IPS-20b (cell line): ENCODE measurements around the gene FIGN.

Source experiments
- H3K27ac ChIP-seq: one replicate; pipeline ENCODE4 v1.5.1; 2013; ENCODE audit warnings: low read length
- H3K27me3 ChIP-seq: 2 replicates; pipeline ENCODE4 v1.6.1; 2013; ENCODE audit warnings: mild to moderate bottlenecking, low read length, inconsistent platforms; ENCODE audit not compliant: insufficient read depth
- H3K36me3 ChIP-seq: 2 replicates; pipeline ENCODE4 v1.6.1; 2013; ENCODE audit warnings: low read depth, mild to moderate bottlenecking, inconsistent platforms, low read length, moderate library complexity; ENCODE audit not compliant: insufficient read depth
- H3K4me1 ChIP-seq: 2 replicates; pipeline ENCODE4 v1.6.1; 2013; ENCODE audit warnings: mild to moderate bottlenecking, control low read depth, inconsistent platforms, low read length, moderate library complexity; ENCODE audit not compliant: insufficient read depth
- H3K4me3 ChIP-seq: 2 replicates; pipeline ENCODE4 v1.5.1; 2013; ENCODE audit warnings: mild to moderate bottlenecking, low read length, inconsistent platforms
- H3K9ac ChIP-seq: 2 replicates; pipeline ENCODE4 v1.6.1; 2013; ENCODE audit warnings: low read depth, mild to moderate bottlenecking, inconsistent platforms, low read length, moderate library complexity
- H3K9me3 ChIP-seq: 2 replicates; pipeline ENCODE4 v1.6.1; 2013; ENCODE audit warnings: mild to moderate bottlenecking, low read depth, low read length, inconsistent platforms; ENCODE audit not compliant: insufficient read depth

FIGN gene

GRCh38 chr2:163759013-163759412, 23.2 kb upstream of the FIGN start:
- Histone ChIP-seq H3K27me3 (no peaks in the 10 kb centered on the region), H3K9ac (no peak overlapping the region), H3K36me3 (no peaks in the 10 kb centered on the region), H3K27ac (no peak overlapping the region), H3K4me3 (no peak overlapping the region), H3K4me1 (no peaks in the 10 kb centered on the region), H3K9me3 (no peaks in the 10 kb centered on the region)

DNA sequence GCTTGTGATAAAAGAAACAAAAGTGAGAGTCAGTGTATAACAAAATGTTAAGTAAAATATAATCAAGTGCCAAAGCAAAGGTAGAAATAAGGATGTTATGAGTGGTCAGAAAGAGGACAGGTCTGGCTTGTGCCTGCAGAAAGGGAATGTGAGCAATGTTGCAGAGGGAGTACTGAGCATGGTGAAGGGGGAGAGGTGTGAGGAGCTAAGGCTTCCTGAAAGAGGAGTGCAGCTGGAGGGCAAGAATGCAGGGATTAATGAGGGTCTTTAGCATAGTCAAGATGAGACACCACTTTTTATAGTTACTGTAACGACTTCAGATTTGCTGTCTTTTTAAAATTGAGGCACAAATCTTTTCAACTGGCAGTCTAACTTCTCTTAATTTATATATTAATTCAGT, 22.0 kb upstream of the FIGN start:
- no peaks in the 10 kb centered on the region for H3K9me3 ChIP-seq
- H3K9ac ChIP-seq: no peak overlapping the region
- H3K4me1 ChIP-seq: no peaks in the 10 kb centered on the region
- no peaks in the 10 kb centered on the region for H3K27me3 ChIP-seq
- no peak overlapping the region for H3K27ac ChIP-seq
- H3K36me3 ChIP-seq: no peaks in the 10 kb centered on the region
- H3K4me3 ChIP-seq: no peak overlapping the region

- H3K4me1 ChIP-seq: peaks cover 5% of the 10 kb centered on the region; the same call in 1 of the 2 replicates
- no peak overlapping the region for H3K4me3 ChIP-seq
- no peak overlapping the region for H3K9ac ChIP-seq
- H3K27ac ChIP-seq: no peak overlapping the region
- H3K36me3 ChIP-seq: no peaks in the 10 kb centered on the region
- no peaks in the 10 kb centered on the region for H3K9me3 ChIP-seq
- no peaks in the 10 kb centered on the region for H3K27me3 ChIP-seq
Measured at GRCh38 chr2:163756588-163756987, 20.8 kb upstream of the FIGN start.

DNA sequence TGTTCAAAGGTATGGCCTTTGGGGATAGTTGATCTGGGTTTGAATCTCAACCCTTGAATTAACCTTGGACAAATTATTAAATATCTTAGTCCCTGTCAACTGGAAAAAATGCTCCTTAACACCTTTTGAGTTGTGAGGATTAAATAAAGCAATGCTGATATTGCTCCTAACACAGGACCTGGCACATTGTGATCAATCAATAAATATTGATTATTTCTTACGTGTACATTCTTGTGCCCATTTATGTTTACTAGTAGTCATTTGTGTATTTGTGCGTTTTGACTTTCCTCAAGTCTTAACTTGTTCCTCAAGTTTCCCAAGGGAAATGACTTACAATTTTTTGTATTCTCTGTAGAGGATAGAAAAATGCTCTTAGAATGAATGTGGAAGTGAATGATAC, 19.6 kb upstream of the FIGN start:
- H3K9me3 ChIP-seq: no peaks in the 10 kb centered on the region

GRCh38 chr2:163753726-163754125, 17.9 kb upstream of the FIGN start:
- peaks cover 5% of the 10 kb centered on the region; the same call in 1 of the 2 replicates for H3K4me1 ChIP-seq
- H3K9me3 ChIP-seq: no peaks in the 10 kb centered on the region
- no peak overlapping the region for H3K4me3 ChIP-seq
- no peaks in the 10 kb centered on the region for H3K27me3 ChIP-seq
- no peaks in the 10 kb centered on the region for H3K36me3 ChIP-seq
- no peak overlapping the region for H3K9ac ChIP-seq
- no peak overlapping the region for H3K27ac ChIP-seq

More for the DNA sequence above, 19.6 kb upstream of the FIGN start:
- no peaks in the 10 kb centered on the region for H3K27me3 ChIP-seq
- H3K4me1 ChIP-seq: peaks cover 5% of the 10 kb centered on the region; the same call in 1 of the 2 replicates
- H3K36me3 ChIP-seq: no peaks in the 10 kb centered on the region
- no peak overlapping the region for H3K9ac ChIP-seq
- H3K4me3 ChIP-seq: no peak overlapping the region
- H3K27ac ChIP-seq: no peak overlapping the region

- no peaks in the 10 kb centered on the region for H3K27me3 ChIP-seq
- no peak overlapping the region for H3K9ac ChIP-seq
- H3K4me3 ChIP-seq: no peak overlapping the region
- H3K27ac ChIP-seq: no peak overlapping the region
- H3K9me3 ChIP-seq: no peaks in the 10 kb centered on the region
- no peaks in the 10 kb centered on the region for H3K36me3 ChIP-seq
- H3K4me1 ChIP-seq: peaks cover 5% of the 10 kb centered on the region; the same call in 1 of the 2 replicates
Measured at GRCh38 chr2:163752267-163752666, 16.5 kb upstream of the FIGN start.

GRCh38 chr2:163751696-163752095, 15.9 kb upstream of the FIGN start:
- H3K9ac ChIP-seq: no peak overlapping the region
- peaks cover 5% of the 10 kb centered on the region; the same call in 1 of the 2 replicates for H3K4me1 ChIP-seq
- no peak overlapping the region for H3K27ac ChIP-seq

DNA sequence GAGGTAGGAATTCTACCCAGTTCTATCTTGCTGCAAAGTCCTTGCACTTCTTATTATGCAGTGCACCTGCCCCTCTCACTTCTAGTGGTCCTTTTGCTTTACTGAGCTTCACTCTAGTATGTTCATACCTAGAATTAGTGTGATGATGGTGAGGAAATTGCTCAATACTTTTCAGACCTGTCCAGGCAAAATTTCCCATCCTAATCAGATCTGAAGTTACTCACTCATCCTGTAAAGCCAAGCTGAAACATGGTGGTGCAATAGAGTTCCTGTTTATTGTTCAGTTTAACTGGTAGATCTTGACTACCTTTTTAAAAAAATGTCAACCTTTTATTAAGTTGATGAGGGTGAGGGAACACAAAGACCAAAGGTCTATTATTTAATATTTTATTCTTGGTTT, 12.6 kb upstream of the FIGN start:
- peaks cover 5% of the 10 kb centered on the region; the same call in 1 of the 2 replicates for H3K4me1 ChIP-seq
- H3K36me3 ChIP-seq: no peaks in the 10 kb centered on the region
- no peaks in the 10 kb centered on the region for H3K9me3 ChIP-seq
- no peaks in the 10 kb centered on the region for H3K27me3 ChIP-seq
- no peak overlapping the region for H3K9ac ChIP-seq
- H3K27ac ChIP-seq: no peak overlapping the region
- no peak overlapping the region for H3K4me3 ChIP-seq

More at GRCh38 chr2:163751696-163752095, 15.9 kb upstream of the FIGN start:
- H3K4me3 ChIP-seq: no peak overlapping the region
- no peaks in the 10 kb centered on the region for H3K9me3 ChIP-seq
- no peaks in the 10 kb centered on the region for H3K36me3 ChIP-seq
- H3K27me3 ChIP-seq: no peaks in the 10 kb centered on the region

DNA sequence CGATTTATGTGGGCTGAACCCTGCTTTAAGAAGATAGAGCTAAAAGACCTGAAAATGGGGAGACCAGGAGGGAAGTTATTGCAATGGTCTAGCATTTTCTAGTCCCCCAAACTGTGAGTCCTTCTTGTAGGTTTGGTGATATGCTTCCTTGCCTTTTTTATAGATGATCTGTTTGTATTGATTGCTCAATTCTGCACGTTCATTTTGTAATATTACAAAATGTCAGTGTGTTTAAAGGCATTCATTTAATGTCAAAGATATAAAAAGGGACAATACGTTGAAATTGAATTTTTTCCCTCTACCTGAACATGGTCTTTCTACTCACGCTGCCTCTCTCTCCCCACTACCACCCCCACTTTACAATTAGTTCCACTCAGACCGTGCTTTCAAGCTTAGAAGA, 5.6 kb upstream of the FIGN start:
- Histone ChIP-seq H3K27me3 (no peaks in the 10 kb centered on the region), H3K9ac (no peak overlapping the region), H3K9me3 (no peaks in the 10 kb centered on the region), H3K36me3 (no peaks in the 10 kb centered on the region), H3K27ac (no peak overlapping the region), H3K4me3 (no peak overlapping the region), H3K4me1 (peaks cover 6% of the 10 kb centered on the region; the same call in 1 of the 2 replicates)

DNA sequence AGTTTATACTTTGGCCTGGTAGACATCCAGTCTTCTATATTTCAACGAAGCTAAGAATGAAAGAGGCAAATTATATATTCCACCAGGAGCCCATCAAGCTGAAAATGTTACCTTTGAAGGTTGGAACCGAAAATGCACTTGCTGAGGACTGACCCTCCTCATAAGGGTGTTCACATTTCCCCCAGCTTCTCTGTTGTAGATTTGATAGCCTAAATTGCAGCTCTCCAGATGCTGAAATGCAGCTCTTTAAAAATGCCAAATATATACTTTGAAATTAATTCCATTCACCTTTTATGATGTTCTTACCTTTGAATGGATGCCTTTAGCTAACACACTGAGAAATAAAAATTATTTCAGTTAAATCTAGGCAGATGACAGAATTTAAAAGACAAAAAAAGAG, 1.8 kb upstream of the FIGN start:
- H3K4me1 ChIP-seq: peaks cover 10% of the 10 kb centered on the region; the same call in 1 of the 2 replicates
- no peaks in the 10 kb centered on the region for H3K36me3 ChIP-seq
- H3K9me3 ChIP-seq: no peaks in the 10 kb centered on the region
- H3K27ac ChIP-seq: no peak overlapping the region
- H3K4me3 ChIP-seq: peak overlapping the region; percentile 95
- H3K9ac ChIP-seq: peak overlapping the region; percentile 87; the same call in 1 of the 2 replicates
- H3K27me3 ChIP-seq: no peaks in the 10 kb centered on the region

- Histone ChIP-seq H3K4me3 (peak overlapping the region; percentile 95), H3K4me1 (peaks cover 10% of the 10 kb centered on the region; the same call in 1 of the 2 replicates), H3K27me3 (no peaks in the 10 kb centered on the region), H3K9me3 (no peaks in the 10 kb centered on the region), H3K9ac (peak overlapping the region; percentile 87; the same call in 1 of the 2 replicates), H3K36me3 (no peaks in the 10 kb centered on the region), H3K27ac (no peak overlapping the region)
Measured at GRCh38 chr2:163737190-163737439, 1.3 kb upstream of the FIGN start.

- Histone ChIP-seq H3K9me3 (no peaks in the 10 kb centered on the region), H3K27me3 (no peaks in the 10 kb centered on the region), H3K9ac (peak overlapping the region; percentile 87), H3K4me1 (peaks cover 13% of the 10 kb centered on the region; the same call in 1 of the 2 replicates), H3K27ac (peak overlapping the region; percentile 28), H3K4me3 (peak overlapping the region; percentile 95), H3K36me3 (no peaks in the 10 kb centered on the region)
Measured at GRCh38 chr2:163736433-163737189, 803 bp upstream of the FIGN start.
